PFSK-1 (cell line): ENCODE measurements around the gene TMEM176B.

Experiments used
- FOXP2 ChIP-seq: optimal IDR thresholded peaks from 2 replicates; pipeline ENCODE3; 2011; ENCODE audit warnings: borderline replicate concordance, control low read depth, inconsistent platforms; ENCODE audit not compliant: insufficient read depth; ENCODE audit errors: extremely low read length, extremely low read depth
- POLR2AphosphoS5 ChIP-seq: IDR thresholded peaks from 2 replicates; pipeline ENCODE4 v1.6.1; 2012; ENCODE audit warnings: low read depth, mild to moderate bottlenecking, control low read depth, low read length, moderate library complexity
- SIN3A ChIP-seq: IDR thresholded peaks from 2 replicates; pipeline ENCODE4 v1.6.1; 2012; ENCODE audit warnings: mild to moderate bottlenecking, low read length, moderate library complexity, borderline replicate concordance; ENCODE audit not compliant: insufficient read depth
- TAF1 ChIP-seq: IDR thresholded peaks from 2 replicates; pipeline ENCODE4 v1.6.1; 2012; ENCODE audit warnings: low read length, control low read depth, borderline replicate concordance; ENCODE audit not compliant: insufficient read depth
- TF ChIP-seq, protein P1 (sequence below), 2 experiments: IDR thresholded peaks; 2 replicates each; pipeline versions ENCODE4 v1.6.1 to v1.8.0; 2011 to 2012; ENCODE audit warnings: low read depth in 2 of 2, low read length in 2 of 2, control low read depth in 1 of 2, inconsistent platforms in 1 of 2, mild to moderate bottlenecking in 1 of 2, moderate library complexity in 1 of 2; ENCODE audit not compliant: insufficient read depth in 1 of 2

TMEM176B gene

DNA sequence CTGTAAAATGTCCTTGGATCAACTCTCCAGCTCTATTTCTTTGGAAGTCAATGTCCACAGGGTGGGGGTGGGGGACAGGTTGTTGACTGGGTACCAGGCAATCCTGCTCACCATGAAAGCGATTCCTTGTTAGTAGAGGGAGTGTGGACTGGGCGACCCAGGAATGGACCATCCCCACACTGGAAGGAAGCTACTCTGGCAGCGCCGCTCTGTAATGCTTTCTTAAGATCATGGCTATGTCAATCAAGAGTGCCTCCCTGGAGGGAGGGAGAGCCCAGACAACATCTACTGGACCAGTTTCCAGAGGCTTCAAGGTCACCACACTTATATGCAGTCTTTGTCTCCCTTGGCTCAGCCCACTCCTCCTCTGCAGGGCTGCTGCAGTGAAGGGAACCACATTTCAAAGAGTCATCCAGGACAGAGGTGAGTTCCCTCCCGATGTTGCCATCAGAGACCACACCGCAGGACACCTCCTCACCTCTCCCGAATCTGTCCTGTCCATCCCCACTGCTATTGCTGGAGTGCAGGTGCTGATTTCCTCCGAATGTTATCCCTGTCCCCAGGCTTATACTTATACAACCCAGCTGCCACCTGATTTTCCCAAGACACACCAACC, 56.0 kb downstream of the TMEM176B start:
- TF ChIP-seq POLR2AphosphoS5 (no peak), SIN3A (no peak), TAF1 (no peak), FOXP2 (no peak)
- TF ChIP-seq, protein P1, sequence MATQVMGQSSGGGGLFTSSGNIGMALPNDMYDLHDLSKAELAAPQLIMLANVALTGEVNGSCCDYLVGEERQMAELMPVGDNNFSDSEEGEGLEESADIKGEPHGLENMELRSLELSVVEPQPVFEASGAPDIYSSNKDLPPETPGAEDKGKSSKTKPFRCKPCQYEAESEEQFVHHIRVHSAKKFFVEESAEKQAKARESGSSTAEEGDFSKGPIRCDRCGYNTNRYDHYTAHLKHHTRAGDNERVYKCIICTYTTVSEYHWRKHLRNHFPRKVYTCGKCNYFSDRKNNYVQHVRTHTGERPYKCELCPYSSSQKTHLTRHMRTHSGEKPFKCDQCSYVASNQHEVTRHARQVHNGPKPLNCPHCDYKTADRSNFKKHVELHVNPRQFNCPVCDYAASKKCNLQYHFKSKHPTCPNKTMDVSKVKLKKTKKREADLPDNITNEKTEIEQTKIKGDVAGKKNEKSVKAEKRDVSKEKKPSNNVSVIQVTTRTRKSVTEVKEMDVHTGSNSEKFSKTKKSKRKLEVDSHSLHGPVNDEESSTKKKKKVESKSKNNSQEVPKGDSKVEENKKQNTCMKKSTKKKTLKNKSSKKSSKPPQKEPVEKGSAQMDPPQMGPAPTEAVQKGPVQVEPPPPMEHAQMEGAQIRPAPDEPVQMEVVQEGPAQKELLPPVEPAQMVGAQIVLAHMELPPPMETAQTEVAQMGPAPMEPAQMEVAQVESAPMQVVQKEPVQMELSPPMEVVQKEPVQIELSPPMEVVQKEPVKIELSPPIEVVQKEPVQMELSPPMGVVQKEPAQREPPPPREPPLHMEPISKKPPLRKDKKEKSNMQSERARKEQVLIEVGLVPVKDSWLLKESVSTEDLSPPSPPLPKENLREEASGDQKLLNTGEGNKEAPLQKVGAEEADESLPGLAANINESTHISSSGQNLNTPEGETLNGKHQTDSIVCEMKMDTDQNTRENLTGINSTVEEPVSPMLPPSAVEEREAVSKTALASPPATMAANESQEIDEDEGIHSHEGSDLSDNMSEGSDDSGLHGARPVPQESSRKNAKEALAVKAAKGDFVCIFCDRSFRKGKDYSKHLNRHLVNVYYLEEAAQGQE (IDR thresholded peaks at IDR 0.05; ENCODE audit: insufficient read depth in 1 of 2, low read depth in 2 of 2, low read length in 2 of 2): no peak

DNA sequence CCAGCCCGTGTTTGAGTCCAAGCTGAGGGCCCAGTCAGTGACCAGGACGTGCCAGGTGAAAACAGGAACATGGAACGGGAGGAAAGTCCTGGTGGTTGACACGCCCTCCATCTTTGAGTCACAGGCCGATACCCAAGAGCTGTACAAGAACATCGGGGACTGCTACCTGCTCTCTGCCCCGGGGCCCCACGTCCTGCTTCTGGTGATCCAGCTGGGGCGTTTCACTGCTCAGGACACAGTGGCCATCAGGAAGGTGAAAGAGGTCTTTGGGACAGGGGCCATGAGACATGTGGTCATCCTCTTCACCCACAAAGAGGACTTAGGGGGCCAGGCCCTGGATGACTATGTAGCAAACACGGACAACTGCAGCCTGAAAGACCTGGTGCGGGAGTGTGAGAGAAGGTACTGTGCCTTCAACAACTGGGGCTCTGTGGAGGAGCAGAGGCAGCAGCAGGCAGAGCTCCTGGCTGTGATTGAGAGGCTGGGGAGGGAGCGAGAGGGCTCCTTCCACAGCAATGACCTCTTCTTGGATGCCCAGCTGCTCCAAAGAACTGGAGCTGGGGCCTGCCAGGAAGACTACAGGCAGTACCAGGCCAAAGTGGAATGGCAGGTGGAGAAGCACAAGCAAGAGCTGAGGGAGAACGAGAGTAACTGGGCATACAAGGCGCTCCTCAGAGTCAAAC, 57.7 kb downstream of the TMEM176B start:
- TF ChIP-seq FOXP2 (no peak), POLR2AphosphoS5 (no peak), TAF1 (no peak), SIN3A (no peak)
- TF ChIP-seq, protein P1 (IDR thresholded peaks at IDR 0.05; ENCODE audit: insufficient read depth in 1 of 2, low read depth in 2 of 2, low read length in 2 of 2): no peak
